Mesodermal cell (in vitro differentiated cells): ENCODE measurements around the gene GCGR.
"Not testable (repeated sequence)": the region's sequence is repeated elsewhere in the genome, so short reads cannot be mapped to it uniquely, and the experiment has no call there.

ENCODE experiments used
- H3K27ac ChIP-seq: 2 replicates; pipeline ENCODE4 v1.7.0; 2013; ENCODE audit warnings: mild to moderate bottlenecking, low read depth, low read length, moderate library complexity; ENCODE audit not compliant: severe bottlenecking
- H3K36me3 ChIP-seq: 2 replicates; pipeline ENCODE4 v1.7.1; 2013; ENCODE audit warnings: mild to moderate bottlenecking, low read length, moderate library complexity; ENCODE audit not compliant: control insufficient read depth, insufficient read depth
- H3K4me1 ChIP-seq: one replicate; pipeline ENCODE4 v1.7.1; 2013; ENCODE audit warnings: mild to moderate bottlenecking, low read length; ENCODE audit not compliant: insufficient read depth, control insufficient read depth, poor library complexity, severe bottlenecking
- H3K4me3 ChIP-seq: 2 replicates; pipeline ENCODE4 v1.7.0; 2013; ENCODE audit warnings: low read length, control low read depth, mild to moderate bottlenecking; ENCODE audit not compliant: insufficient read depth, poor library complexity, severe bottlenecking; ENCODE audit errors: extremely low read depth
- H3K9me3 ChIP-seq: 2 replicates; pipeline ENCODE4 v1.7.1; 2013; ENCODE audit warnings: mild to moderate bottlenecking, low read length, moderate library complexity; ENCODE audit not compliant: control insufficient read depth
- WGBS, 2 experiments: methylation state at CpG; one replicate each; pipeline ENCODE4 v1.1.5; 2013; ENCODE audit warnings: missing lambda C conversion rate in 2 of 2; ENCODE audit not compliant: insufficient coverage in 2 of 2; 5-methylcytosine and 5-hydroxymethylcytosine counted together

The GCGR gene

DNA sequence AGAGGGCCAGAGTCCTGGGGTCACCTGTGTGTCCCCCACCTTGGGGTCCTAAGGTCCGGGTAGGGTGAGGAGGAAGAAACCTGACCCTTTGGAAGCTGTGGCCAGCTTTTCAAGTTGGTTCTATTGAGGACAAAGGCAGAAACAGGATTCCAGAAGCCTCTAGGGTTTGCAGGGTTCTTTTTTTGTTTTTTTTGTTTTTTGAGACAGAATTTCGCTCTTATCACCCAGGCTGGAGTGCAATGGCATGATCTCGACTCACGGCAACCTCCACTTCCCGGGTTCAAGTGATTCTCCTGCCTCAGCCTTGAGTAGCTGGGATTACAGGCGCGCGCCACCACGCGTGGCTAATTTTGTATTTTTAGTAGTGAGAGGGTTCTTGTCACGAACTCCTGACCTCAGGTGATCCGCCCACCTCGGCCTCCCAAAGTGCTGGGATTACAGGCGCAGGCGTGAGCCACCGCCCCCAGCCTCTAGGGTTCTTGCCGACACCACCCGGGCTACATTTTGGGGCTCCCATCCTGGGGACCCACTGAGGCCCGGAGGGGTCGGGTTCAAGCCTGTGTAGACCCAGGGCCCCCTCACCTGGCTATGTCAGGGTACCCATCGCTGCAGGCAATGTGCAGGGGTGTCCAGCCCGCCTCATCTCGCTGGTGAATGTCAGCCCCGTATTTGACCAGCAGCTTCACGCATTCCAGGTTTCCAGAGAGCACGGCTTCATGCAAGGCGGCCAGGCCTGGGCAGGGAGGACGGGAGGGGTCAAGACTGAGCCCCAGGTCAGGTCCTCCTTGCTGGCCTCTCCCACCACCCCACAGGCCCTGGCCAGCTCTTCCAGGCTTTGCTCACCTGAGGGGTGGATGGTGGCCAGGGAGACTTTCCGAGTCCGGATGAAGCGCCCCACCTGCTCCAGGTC, 30.2 kb downstream of the GCGR start:
- Histone ChIP-seq H3K27ac (peak overlapping the region; percentile 92), H3K36me3 (peaks cover 5% of the 10 kb centered on the region), H3K4me1 (peaks cover 4% of the 10 kb centered on the region), H3K9me3 (no peaks in the 10 kb centered on the region), H3K4me3 (peak overlapping the region; percentile 76)
- WGBS, 2 experiments, result 90 to 92% methylated on average over 28 to 31 of the region's 31 CpGs

DNA sequence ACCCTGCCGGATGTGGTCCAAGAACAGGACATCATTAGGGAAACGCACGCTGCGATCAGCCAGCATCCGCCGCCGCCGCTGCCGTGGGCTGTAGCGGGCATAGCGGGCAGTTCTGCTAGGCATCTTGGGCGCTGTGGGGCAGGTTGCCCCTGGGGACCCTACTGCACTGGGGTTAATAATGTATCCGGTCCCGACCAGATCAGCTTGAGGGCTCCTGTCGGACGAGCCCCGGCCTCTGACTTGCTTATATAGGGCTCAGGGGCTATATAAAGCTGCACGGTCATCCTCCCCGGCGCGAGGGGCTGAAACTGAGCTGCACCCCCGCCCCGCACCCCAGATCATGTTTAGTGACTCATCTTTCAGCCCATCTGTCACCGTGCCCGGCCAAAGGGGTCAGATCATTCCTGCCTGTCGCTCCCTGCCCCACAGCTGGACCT, 30.9 kb downstream of the GCGR start, which contains the start of gene PPP1R27:
Gene PPP1R27, minus strand, starts transcription at position 220 of the 437 bp plus-strand sequence. Its CDS starts 97 bp downstream, at position 123.
- H3K9me3 ChIP-seq, result no peaks in the 10 kb centered on the region
- H3K4me1 ChIP-seq, result peaks cover 4% of the 10 kb centered on the region
- WGBS, 2 experiments, result 94 to 95% methylated on average over 26 of the region's 26 CpGs
- peaks cover 2% of the 10 kb centered on the region for H3K36me3 ChIP-seq
- no peak within 1 kb of the TSS for H3K27ac ChIP-seq
- peak within 1 kb of the TSS; percentile 76 for H3K4me3 ChIP-seq

DNA sequence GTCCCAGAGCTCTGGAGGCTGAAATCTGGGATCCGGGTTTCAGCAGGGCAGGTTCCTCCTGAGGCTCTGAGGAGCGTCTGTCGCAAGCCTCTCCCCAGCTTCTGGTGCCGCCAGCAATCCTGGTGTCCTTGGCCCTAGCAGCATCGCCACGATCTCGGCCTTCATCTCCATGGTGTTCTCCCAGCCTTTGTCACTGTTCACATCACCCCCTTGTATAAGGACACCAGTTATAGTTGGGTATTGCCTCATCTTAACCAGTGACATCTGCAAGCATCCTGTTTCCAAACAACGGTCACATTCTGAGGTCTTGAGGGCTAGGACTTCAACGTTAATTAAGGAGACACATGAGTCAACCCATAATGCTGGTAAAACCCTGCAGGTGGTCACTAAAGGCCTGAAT, 33.7 kb downstream of the GCGR start:
- no peak overlapping the region for H3K4me3 ChIP-seq
- no peak overlapping the region for H3K27ac ChIP-seq
- 91 to 92% methylated on average over 7 to 8 of the region's 9 CpGs for WGBS, 2 experiments
- no peaks in the 10 kb centered on the region for H3K9me3 ChIP-seq
- H3K36me3 ChIP-seq, result peaks cover 4% of the 10 kb centered on the region
- H3K4me1 ChIP-seq, result peaks cover 4% of the 10 kb centered on the region

DNA sequence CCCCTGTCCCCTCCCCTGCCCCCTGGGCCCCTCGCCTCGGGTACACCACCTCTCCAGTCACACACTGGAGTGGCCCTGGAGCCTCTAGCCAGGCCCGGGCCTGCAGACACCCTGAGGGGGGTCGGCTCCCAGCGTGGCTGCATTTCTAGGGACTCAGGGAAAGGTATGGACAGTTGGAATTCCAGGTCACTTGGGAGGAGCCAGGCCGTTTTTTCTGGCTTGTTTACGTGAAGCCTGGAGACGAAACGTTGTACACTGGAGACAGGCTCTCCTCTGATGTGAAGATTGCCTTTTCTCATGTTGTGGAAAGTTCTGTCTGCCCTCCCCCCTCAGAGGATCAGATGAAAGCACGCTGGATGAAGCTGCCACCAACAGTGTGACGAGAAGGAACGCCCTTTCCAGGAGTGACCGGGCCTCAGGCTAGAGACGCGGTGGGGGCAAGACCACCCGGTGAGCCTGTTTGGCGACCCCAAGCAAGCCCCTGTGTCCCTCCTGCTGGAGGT, 34.9 kb downstream of the GCGR start:
- H3K9me3 ChIP-seq, result no peaks in the 10 kb centered on the region
- H3K36me3 ChIP-seq, result peaks cover 16% of the 10 kb centered on the region
- H3K4me3 ChIP-seq, result no peak overlapping the region
- H3K4me1 ChIP-seq, result peaks cover 4% of the 10 kb centered on the region
- WGBS, 2 experiments, result 71 to 74% methylated on average over 15 of the region's 17 CpGs
- H3K27ac ChIP-seq, result peak overlapping the region; percentile 10

DNA sequence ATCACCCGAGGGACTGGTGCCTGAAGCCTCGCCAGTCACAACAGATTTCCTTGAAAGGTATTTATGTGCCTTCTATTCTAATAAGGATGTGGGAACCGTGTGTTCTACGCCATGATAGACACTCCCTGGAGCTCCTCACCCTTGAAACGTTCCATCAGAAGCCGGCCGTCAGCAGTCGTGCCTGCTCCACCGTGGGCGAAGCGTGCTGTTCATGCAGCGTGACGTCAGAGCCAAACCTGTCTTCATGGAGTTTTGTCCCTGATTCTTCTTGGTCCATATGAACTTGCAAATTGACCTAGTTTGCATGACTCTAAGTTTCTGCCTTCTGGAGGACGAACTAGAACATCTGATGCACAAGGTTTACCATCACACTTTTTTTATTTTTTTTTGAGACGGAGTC, 35.4 kb downstream of the GCGR start:
- no peaks in the 10 kb centered on the region for H3K9me3 ChIP-seq
- peaks cover 21% of the 10 kb centered on the region for H3K36me3 ChIP-seq
- no peak overlapping the region for H3K4me3 ChIP-seq
- peaks cover 4% of the 10 kb centered on the region for H3K4me1 ChIP-seq
- WGBS, 2 experiments, result 90 to 95% methylated on average over 13 of the region's 15 CpGs
- peak overlapping the region; percentile 10 for H3K27ac ChIP-seq

DNA sequence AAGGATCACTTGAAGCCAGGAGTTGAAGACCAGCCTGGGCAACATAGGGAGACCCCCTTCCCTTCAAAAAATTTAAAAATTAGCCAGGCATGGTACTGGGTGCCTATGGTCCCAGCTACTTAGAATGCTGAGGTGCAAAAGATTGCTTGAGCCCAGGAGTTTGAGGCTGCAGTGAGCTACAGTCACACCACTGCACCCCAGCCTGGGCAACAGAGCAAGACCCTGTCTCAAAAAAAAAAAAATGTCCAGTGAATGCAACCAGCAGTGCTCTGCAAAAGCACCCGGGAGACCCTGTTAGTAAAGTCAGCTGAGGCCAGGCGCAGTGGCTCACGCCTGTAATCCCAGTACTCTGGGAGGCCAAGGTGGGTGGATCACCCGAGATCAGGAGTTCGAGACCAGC, 36.1 kb downstream of the GCGR start:
- not testable (repeated sequence) for H3K4me3 ChIP-seq, H3K9me3 ChIP-seq, H3K4me1 ChIP-seq, H3K27ac ChIP-seq
- 93 to 98% methylated on average over 3 to 5 of the region's 5 CpGs for WGBS, 2 experiments
- H3K36me3 ChIP-seq, result peaks cover 28% of the 10 kb centered on the region

DNA sequence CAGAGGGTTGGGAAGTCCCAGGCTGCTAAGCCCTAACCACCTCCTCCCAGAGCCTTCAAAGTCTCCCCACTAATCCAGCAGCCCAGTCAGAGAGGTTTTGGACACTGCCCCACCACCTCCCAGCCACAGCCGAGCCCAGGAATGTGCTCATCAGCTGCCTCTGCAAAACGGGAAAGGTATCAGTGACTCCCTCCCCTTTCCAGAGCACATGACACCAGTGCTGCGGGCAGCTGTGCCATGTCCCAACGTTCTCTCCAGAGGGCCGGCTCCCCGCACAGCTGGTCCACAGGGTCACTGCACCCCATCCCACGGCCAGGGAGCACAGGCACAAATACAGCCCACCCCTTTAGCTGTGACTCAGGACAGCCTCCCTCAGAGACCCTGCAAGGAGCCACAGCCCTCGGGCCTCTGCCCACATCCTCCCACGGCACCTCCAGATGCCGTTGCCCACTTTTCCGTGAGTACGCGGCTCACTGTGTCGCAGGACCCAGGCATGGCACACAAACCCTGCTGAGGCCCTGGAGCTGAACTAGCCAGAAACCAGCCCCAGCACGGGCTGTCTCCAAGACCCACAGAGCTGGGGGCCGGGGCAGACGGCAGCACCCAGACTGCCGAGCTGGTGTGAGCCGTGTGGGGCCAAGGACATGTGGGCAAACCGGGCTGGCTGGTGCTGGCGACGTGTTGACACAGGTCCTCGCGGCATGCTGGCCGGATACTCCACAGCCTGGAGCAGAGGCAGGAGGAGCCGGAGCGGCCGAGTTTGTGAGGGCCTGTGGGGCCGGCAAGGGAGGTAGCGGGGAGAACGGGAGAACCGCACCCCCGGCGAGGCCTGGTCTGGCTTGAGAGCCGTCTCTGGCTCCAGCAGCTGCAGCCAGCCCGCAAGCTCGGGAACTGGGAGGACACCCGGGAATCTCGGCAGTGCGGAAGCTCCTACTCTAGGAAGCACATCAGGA, 37.2 kb downstream of the GCGR start:
- Histone ChIP-seq H3K27ac (peak overlapping the region; percentile 23), H3K4me1 (peaks cover 4% of the 10 kb centered on the region), H3K36me3 (peaks cover 39% of the 10 kb centered on the region), H3K4me3 (no peak overlapping the region), H3K9me3 (no peaks in the 10 kb centered on the region)
- WGBS, 2 experiments, result 89 to 92% methylated on average over 38 to 39 of the region's 40 CpGs

DNA sequence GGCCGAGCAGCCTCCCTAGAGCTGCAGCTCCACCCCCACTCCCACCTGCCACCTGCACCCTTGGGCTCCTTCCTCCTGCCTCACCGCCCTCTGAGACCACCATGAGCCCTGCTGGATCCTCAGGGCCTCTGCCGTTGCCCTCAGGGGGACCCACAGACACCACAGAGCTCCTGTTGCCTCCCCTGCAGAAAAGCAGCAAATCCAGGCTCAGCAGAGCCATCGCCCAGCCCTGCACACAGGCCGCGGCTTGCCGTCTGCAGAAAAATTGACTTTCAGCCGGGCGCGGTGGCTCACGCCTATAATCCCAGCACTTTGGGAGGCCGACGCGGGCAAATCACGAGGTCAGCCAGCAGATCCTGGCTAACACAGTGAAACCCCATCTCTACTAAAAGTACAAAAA, 37.9 kb downstream of the GCGR start:
- no peaks in the 10 kb centered on the region for H3K9me3 ChIP-seq
- H3K27ac ChIP-seq, result no peak overlapping the region
- WGBS, 2 experiments, result 93 to 96% methylated on average over 15 of the region's 15 CpGs
- H3K36me3 ChIP-seq, result peaks cover 46% of the 10 kb centered on the region
- H3K4me1 ChIP-seq, result peaks cover 4% of the 10 kb centered on the region
- no peak overlapping the region for H3K4me3 ChIP-seq

DNA sequence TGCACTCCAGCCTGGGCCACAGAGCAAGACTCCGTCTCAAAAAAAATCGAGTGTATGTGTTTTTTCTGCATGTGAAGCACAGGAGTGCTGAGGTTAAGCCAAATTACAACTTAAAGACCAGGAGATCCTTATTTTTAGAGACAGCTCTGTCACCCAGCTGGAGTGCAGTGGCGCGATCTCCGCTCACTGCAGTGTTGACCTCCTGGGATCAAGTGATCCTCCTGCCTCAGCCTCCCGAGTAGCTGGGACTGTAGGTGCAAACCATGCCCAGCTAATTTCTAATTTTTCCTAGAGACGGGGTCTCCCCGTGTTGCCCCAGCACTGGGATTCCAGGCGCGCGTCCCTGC, 38.4 kb downstream of the GCGR start:
- WGBS, 2 experiments, result 95 to 96% methylated on average over 9 to 11 of the region's 11 CpGs
- peaks cover 51% of the 10 kb centered on the region for H3K36me3 ChIP-seq
- H3K4me3 ChIP-seq, result no peak overlapping the region
- H3K4me1 ChIP-seq, result peaks cover 4% of the 10 kb centered on the region
- no peak overlapping the region for H3K27ac ChIP-seq
- no peaks in the 10 kb centered on the region for H3K9me3 ChIP-seq

DNA sequence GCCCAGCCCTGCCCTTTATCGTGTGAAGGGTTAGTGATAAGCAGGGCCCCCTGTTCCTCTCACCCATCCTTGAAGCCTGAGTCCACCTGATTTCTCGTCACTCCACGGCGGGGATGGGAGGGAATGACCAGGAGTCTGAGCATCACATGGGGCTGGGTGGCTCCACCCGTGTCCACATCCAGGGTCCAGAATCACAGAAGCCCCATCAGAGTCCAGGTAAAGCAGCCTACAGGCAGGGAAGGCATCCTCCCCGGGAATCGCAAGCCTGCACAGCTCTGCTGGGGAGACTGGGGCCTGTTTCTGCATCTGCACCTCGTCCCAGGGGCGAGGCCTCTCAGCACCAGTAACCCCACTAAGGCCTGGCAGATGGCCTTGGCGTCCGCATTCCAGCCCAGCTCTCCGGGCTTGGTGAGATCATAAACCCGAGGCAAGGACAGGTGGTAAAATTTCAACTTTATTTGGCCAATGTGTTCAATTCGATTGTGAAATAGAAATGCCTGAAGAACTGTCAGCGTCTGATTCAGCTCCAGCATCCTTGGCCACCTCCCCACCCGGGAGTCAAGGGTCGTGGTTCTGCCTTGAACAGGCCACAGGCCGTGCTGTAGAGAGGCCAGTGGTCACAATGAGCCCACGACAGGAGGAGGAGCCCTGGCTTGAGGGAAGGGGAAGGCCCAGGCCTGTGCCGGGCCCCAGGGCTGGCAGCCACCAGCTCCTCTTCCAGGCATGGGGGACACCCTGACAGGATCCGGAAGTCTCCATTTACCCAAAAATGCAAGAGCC, 39.0 kb downstream of the GCGR start:
- Histone ChIP-seq H3K36me3 (peaks cover 56% of the 10 kb centered on the region), H3K4me3 (no peak overlapping the region)
- 93 to 94% methylated on average over 19 to 21 of the region's 21 CpGs for WGBS, 2 experiments

More for the DNA sequence above, 39.0 kb downstream of the GCGR start:
- H3K9me3 ChIP-seq, result no peaks in the 10 kb centered on the region
- peaks cover 4% of the 10 kb centered on the region for H3K4me1 ChIP-seq
- H3K27ac ChIP-seq, result no peak overlapping the region
